HL-60 (cell line): Measurements from ENCODE around the gene DZIP1L.

Source experiments
- CTCF ChIP-seq: IDR thresholded peaks from one replicate; pipeline ENCODE4 v1.5.1; 2011; ENCODE audit warnings: low read length, control low read depth, inconsistent platforms; ENCODE audit not compliant: insufficient read depth
- GABPA ChIP-seq: IDR thresholded peaks from 2 replicates; pipeline ENCODE4 v1.6.1; 2012; ENCODE audit warnings: low read depth
- POLR2AphosphoS5 ChIP-seq: IDR thresholded peaks from 2 replicates; pipeline ENCODE4 v1.6.1; 2012; ENCODE audit warnings: low read depth
- REST ChIP-seq: IDR thresholded peaks from 2 replicates; pipeline ENCODE4 v1.6.1; 2012; ENCODE audit warnings: low read depth; ENCODE audit not compliant: insufficient replicate concordance
- SPI1 ChIP-seq: IDR thresholded peaks from 2 replicates; pipeline ENCODE4 v1.6.1; 2012; ENCODE audit warnings: low read depth, mild to moderate bottlenecking, borderline replicate concordance

GRCh38 chr3:138082085-138082991 is 33.1 kb downstream of the DZIP1L start:
- TF ChIP-seq CTCF (no peak), POLR2AphosphoS5 (no peak), GABPA (no peak), SPI1 (no peak), REST (no peak)
